MM.1S (cell line): ENCODE results near the gene AKT1S1.

Experiments used
- DNase-seq: peaks from one replicate; pipeline ENCODE4 v3.0.0-alpha.2; 2015
- H2AFZ ChIP-seq: fragments of 300-600 bp; sonication (generic); 2 replicates; pipeline ENCODE4 v1.6.0; 2016; ENCODE audit warnings: antibody characterized with exemption, low read length
- H3F3A ChIP-seq: fragments of 300-600 bp; sonication (generic); 2 replicates; pipeline ENCODE4 v1.6.1; 2016; ENCODE audit warnings: mild to moderate bottlenecking, antibody characterized with exemption, low read length, moderate library complexity, mixed read lengths; ENCODE audit not compliant: insufficient read depth
- H3K27ac ChIP-seq: fragments of 300-600 bp; sonication (generic); 2 replicates; pipeline ENCODE4 v1.5.1; 2016; ENCODE audit warnings: mild to moderate bottlenecking, low read length
- H3K27me3 ChIP-seq: fragments of 300-600 bp; sonication (generic); replicated peaks from 2 replicates; pipeline ENCODE4 v1.6.0; 2016; ENCODE audit warnings: low read length; ENCODE audit not compliant: insufficient read depth
- H3K36me3 ChIP-seq: fragments of 300-600 bp; sonication (generic); replicated peaks from 2 replicates; pipeline ENCODE4 v1.6.1; 2016; ENCODE audit warnings: mild to moderate bottlenecking, low read length, mixed read lengths; ENCODE audit not compliant: insufficient read depth
- H3K4me1 ChIP-seq: fragments of 300-600 bp; sonication (generic); 2 replicates; pipeline ENCODE4 v1.6.1; 2016; ENCODE audit warnings: low read length, mixed read lengths
- H3K4me2 ChIP-seq: fragments of 300-600 bp; sonication (generic); 2 replicates; pipeline ENCODE4 v1.6.0; 2016; ENCODE audit warnings: low read depth, low read length
- H3K4me3 ChIP-seq: fragments of 300-600 bp; sonication (generic); 2 replicates; pipeline ENCODE4 v1.5.1; 2016; ENCODE audit warnings: low read length, mixed read lengths
- H3K79me2 ChIP-seq: fragments of 300-600 bp; sonication (generic); 2 replicates; pipeline ENCODE4 v1.6.1; 2016; ENCODE audit warnings: mixed run types, low read length, mixed read lengths
- H3K9ac ChIP-seq: fragments of 300-600 bp; sonication (generic); 2 replicates; pipeline ENCODE4 v1.6.1; 2016; ENCODE audit warnings: low read length, mixed read lengths
- H3K9me2 ChIP-seq: fragments of 300-600 bp; sonication (generic); replicated peaks from 2 replicates; pipeline ENCODE4 v1.6.1; 2016; ENCODE audit warnings: mild to moderate bottlenecking, low read length, mixed read lengths; ENCODE audit not compliant: insufficient read depth
- H3K9me3 ChIP-seq: fragments of 300-600 bp; sonication (generic); replicated peaks from 2 replicates; pipeline ENCODE4 v1.6.1; 2016; ENCODE audit warnings: mild to moderate bottlenecking, low read length, mixed read lengths; ENCODE audit not compliant: insufficient read depth
- H4K20me1 ChIP-seq: fragments of 300-600 bp; sonication (generic); 2 replicates; pipeline ENCODE4 v1.6.1; 2016; ENCODE audit warnings: mild to moderate bottlenecking, low read length, moderate library complexity, mixed read lengths; ENCODE audit not compliant: insufficient read depth
- CTCF ChIP-seq: fragments of 300-600 bp; sonication (generic); IDR thresholded peaks from 2 replicates; pipeline ENCODE4 v1.5.1; 2016; ENCODE audit warnings: antibody characterized with exemption, low read length, mixed read lengths
- EZH2 ChIP-seq: fragments of 300-600 bp; sonication (generic); optimal IDR thresholded peaks from 2 replicates; pipeline ENCODE3; 2017; ENCODE audit warnings: low read depth, mild to moderate bottlenecking, antibody characterized with exemption, low read length, mixed read lengths
- EZH2phosphoT487 ChIP-seq: fragments of 300-600 bp; sonication (generic); IDR thresholded peaks from 2 replicates; pipeline ENCODE4 v1.6.1; 2018; ENCODE audit warnings: antibody characterized with exemption, low read length

AKT1S1 gene

GRCh38 chr19:49920624-49921363 is 43.6 kb upstream of the AKT1S1 start:
- no peaks in the 10 kb centered on the region for H3K27me3 ChIP-seq
- no peaks in the 10 kb centered on the region for H3K4me1 ChIP-seq
- peaks cover 98% of the 10 kb centered on the region for H3K79me2 ChIP-seq
- no peak for DNase-seq
- H3K27ac ChIP-seq: no peak overlapping the region
- H3K9me2 ChIP-seq: no peaks in the 10 kb centered on the region
- H3K4me3 ChIP-seq: no peak overlapping the region
- peaks cover 18% of the 10 kb centered on the region; the same call in 1 of the 2 replicates for H4K20me1 ChIP-seq
- H3K9ac ChIP-seq: no peak overlapping the region
- H3K4me2 ChIP-seq: no peak overlapping the region
- H3K9me3 ChIP-seq: no peaks in the 10 kb centered on the region
- no peaks in the 10 kb centered on the region for H3F3A ChIP-seq
- H3K36me3 ChIP-seq: peaks cover 6% of the 10 kb centered on the region
- H2AFZ ChIP-seq: no peak overlapping the region
- TF ChIP-seq CTCF: no peak
- no peak for TF ChIP-seq EZH2
- TF ChIP-seq EZH2phosphoT487: no peak

- H3F3A ChIP-seq: no peaks in the 10 kb centered on the region
- H3K27me3 ChIP-seq: no peaks in the 10 kb centered on the region
- no peak overlapping the region for H2AFZ ChIP-seq
- no peaks in the 10 kb centered on the region for H3K9me2 ChIP-seq
- no peak overlapping the region for H3K27ac ChIP-seq
- no peak overlapping the region for H3K9ac ChIP-seq
- peaks cover 12% of the 10 kb centered on the region; the same call in 1 of the 2 replicates for H4K20me1 ChIP-seq
- TF ChIP-seq CTCF: no peak
- TF ChIP-seq EZH2: no peak
- no peak for TF ChIP-seq EZH2phosphoT487
- no peaks in the 10 kb centered on the region for H3K9me3 ChIP-seq
- no peak overlapping the region for H3K4me2 ChIP-seq
- H3K36me3 ChIP-seq: peaks cover 6% of the 10 kb centered on the region; the same call in 1 of the 2 replicates
- H3K4me3 ChIP-seq: no peak overlapping the region
- no peaks in the 10 kb centered on the region for H3K4me1 ChIP-seq
- no peak for DNase-seq
- peaks cover 95% of the 10 kb centered on the region for H3K79me2 ChIP-seq
These were observed 40.9 kb upstream of the AKT1S1 start for GRCh38 chr19:49918089-49918488.

- Histone ChIP-seq H3K9me3 (no peaks in the 10 kb centered on the region), H3K9me2 (no peaks in the 10 kb centered on the region), H3F3A (no peaks in the 10 kb centered on the region), H4K20me1 (peaks cover 12% of the 10 kb centered on the region; the same call in 1 of the 2 replicates), H3K4me1 (no peaks in the 10 kb centered on the region), H3K27ac (no peak overlapping the region), H3K4me3 (no peak overlapping the region), H3K9ac (no peak overlapping the region), H3K79me2 (peaks cover 92% of the 10 kb centered on the region), H3K4me2 (no peak overlapping the region), H3K27me3 (no peaks in the 10 kb centered on the region), H3K36me3 (peaks cover 6% of the 10 kb centered on the region; the same call in 1 of the 2 replicates), H2AFZ (no peak overlapping the region)
- no peak for TF ChIP-seq EZH2
- TF ChIP-seq EZH2phosphoT487: no peak
- 0 out of 2 replicates have a peak, but pooled peaks have one; percentile 12 for TF ChIP-seq CTCF
- no peak for DNase-seq
These were observed 39.9 kb upstream of the AKT1S1 start for GRCh38 chr19:49916839-49917733.
